K562 (cell line): Measurements from ENCODE around the gene SLC25A29. TPM values are rescaled to one million over a fixed set of nuclear protein-coding genes. Genes with fewer than 3 reads are reported as not detected.

Experiments
- ATAC-seq: fragments of 200-7000 bp; cut with Tn5 transposase; 3 replicates; pipeline ENCODE4 v1.9.1; 2020; ENCODE audit warnings: moderate library complexity
- BruUV-seq: library from RNA; stranded (reverse); fragments of 400-500 nt; replicated peaks from 2 replicates; lab custom pipeline; 2021; lab: Mats Ljungman, UMichigan
- CTCF ChIA-PET: fragments of 300-600 bp; formaldehyde crosslinking; extraction: SDS; loops from one replicate; lab custom pipeline; 2021; ENCODE audit warnings: low intra/inter-chr PET ratio; lab: Yijun Ruan, JAX
- POLR2A ChIA-PET: fragments of 300-600, 350-650 bp; sonication (Branson Sonifier 250); formaldehyde crosslinking; extraction: SDS; loops from one replicate; lab custom pipeline; 2021; ENCODE audit warnings: antibody characterized with exemption, inconsistent platforms; lab: Yijun Ruan, JAX
- DNase-seq, 4 experiments: peaks; one replicate each; pipeline versions ENCODE4 v3.0.0 to v3.0.0-alpha.2; 2011 to 2018; ENCODE audit warnings: low spot score in 3 of 4, mixed read lengths in 3 of 4; ENCODE audit errors: extremely low read depth in 1 of 4
- FAIRE-seq: peaks from 2 replicates; lab custom pipeline; 2011; peaks lifted over from hg19 to GRCh38; lab: Jason Lieb, UNC
- H2AFZ ChIP-seq: 2 replicates; pipeline ENCODE4 v1.6.0; 2011; ENCODE audit warnings: low read depth, low read length, control low read depth, inconsistent platforms
- H3K27ac ChIP-seq: fragments of 200-600 bp; 3 replicates; pipeline ENCODE4 v1.8.0; 2011; ENCODE audit warnings: low read depth, mild to moderate bottlenecking, control low read depth, inconsistent platforms, low read length, moderate library complexity, mixed read lengths; ENCODE audit errors: extremely low read depth
- H3K27me3 ChIP-seq, 2 experiments: fragments of 300-600 bp in 1 of 2; 2 replicates in 1 of 2; 3 replicates in 1 of 2; pipeline versions ENCODE4 v1.6.0 to v1.8.0; 2011; ENCODE audit warnings: inconsistent platforms in 2 of 2, low read length in 2 of 2, mild to moderate bottlenecking in 1 of 2, mixed read lengths in 1 of 2, moderate library complexity in 1 of 2; ENCODE audit not compliant: control insufficient read depth in 2 of 2, insufficient read depth in 2 of 2
- H3K36me3 ChIP-seq: fragments of 300-600 bp; 3 replicates; pipeline ENCODE4 v1.8.0; 2011; ENCODE audit warnings: mild to moderate bottlenecking, low read length, inconsistent platforms; ENCODE audit not compliant: control insufficient read depth, insufficient read depth
- H3K4me1 ChIP-seq, 2 experiments: fragments of 200-600 bp in 1 of 2; replicated peaks in 1 of 2; 2 replicates in 1 of 2; 3 replicates in 1 of 2; pipeline versions ENCODE4 v1.5.1 to v1.8.0; 2011; ENCODE audit warnings: inconsistent platforms in 2 of 2, low read length in 2 of 2, mild to moderate bottlenecking in 1 of 2, mixed read lengths in 1 of 2, moderate library complexity in 1 of 2; ENCODE audit not compliant: control insufficient read depth in 2 of 2, insufficient read depth in 2 of 2
- H3K4me2 ChIP-seq: 2 replicates; pipeline ENCODE4 v1.6.1; 2011; ENCODE audit warnings: low read length, control low read depth, inconsistent platforms, mixed read lengths; ENCODE audit not compliant: insufficient read depth
- H3K4me3 ChIP-seq: fragments of 200-600 bp; sonication (generic), shearing (Covaris generic); 2 replicates; pipeline ENCODE4 v1.5.1; 2016; ENCODE audit warnings: control low read depth, inconsistent platforms
- H3K79me2 ChIP-seq: fragments of 200-600 bp; 3 replicates; pipeline ENCODE4 v1.8.0; 2011; ENCODE audit warnings: low read length, inconsistent platforms; ENCODE audit not compliant: control insufficient read depth, insufficient read depth
- H3K9ac ChIP-seq, 2 experiments: 2 replicates each; pipeline versions ENCODE4 v1.6.0 to v1.6.1; 2011; ENCODE audit warnings: low read depth in 2 of 2, low read length in 2 of 2, control low read depth in 1 of 2, inconsistent platforms in 1 of 2, mild to moderate bottlenecking in 1 of 2, mixed read lengths in 1 of 2; ENCODE audit not compliant: insufficient read depth in 1 of 2
- H3K9me1 ChIP-seq: one replicate; pipeline ENCODE4 v1.6.0; 2011; ENCODE audit warnings: inconsistent platforms, mild to moderate bottlenecking, low read length, moderate library complexity; ENCODE audit not compliant: control insufficient read depth, insufficient read depth
- H3K9me3 ChIP-seq: replicated peaks from 2 replicates; pipeline ENCODE4 v1.5.1; 2011; ENCODE audit warnings: low read depth, low read length, inconsistent platforms; ENCODE audit not compliant: control insufficient read depth, insufficient read depth
- H4K20me1 ChIP-seq: replicated peaks from 2 replicates; pipeline ENCODE4 v1.6.1; 2011; ENCODE audit warnings: low read length, inconsistent platforms, mixed read lengths; ENCODE audit not compliant: control insufficient read depth, insufficient read depth
- ATF7 ChIP-seq: fragments of 450-650 bp; IDR thresholded peaks from 2 replicates; pipeline ENCODE4 v1.7.1; 2014; ENCODE audit warnings: mild to moderate bottlenecking, moderate library complexity
- SLC30A9 ChIP-seq: fragments of 250-450 bp; sonication (Bioruptor Pico); IDR thresholded peaks from 2 replicates; pipeline ENCODE4 v1.8.0; 2022; ENCODE audit warnings: mild to moderate bottlenecking, moderate library complexity
- XRCC3 ChIP-seq: fragments of 450-650 bp; IDR thresholded peaks from 2 replicates; pipeline ENCODE4 v1.6.1; 2017; ENCODE audit warnings: mild to moderate bottlenecking, moderate library complexity
- ZNF699 ChIP-seq: fragments of 250-450 bp; sonication (Bioruptor Pico); IDR thresholded peaks from 2 replicates; pipeline ENCODE4 v1.8.0; 2021; ENCODE audit warnings: mild to moderate bottlenecking, moderate library complexity; ENCODE audit not compliant: insufficient replicate concordance
- WGBS: fragments of 100-300 bp; shearing (Covaris generic); methylation state at CpG from one replicate; pipeline ENCODE4 v1.1.6; 2016; ENCODE audit warnings: low coverage, mixed read lengths; ENCODE audit not compliant: insufficient coverage; ENCODE audit errors: missing lambda C conversion rate; 5-methylcytosine and 5-hydroxymethylcytosine counted together
- in situ Hi-C: fragments of 300-500 bp; cut with MboI; formaldehyde crosslinking; loops from 4 replicates; pipeline ENCODE4 v1.15.0; 2018; ENCODE audit warnings: inconsistent platforms, mixed read lengths
- intact Hi-C: fragments of 100-400 bp; cut with micrococcal nuclease; formaldehyde crosslinking; loops from 2 replicates; pipeline ENCODE4 v1.14.2; 2022
- polyA plus RNA-seq, 8 experiments: library from polyadenylated mRNA; depleted of rRNA in 4 of 8; stranded (reverse) in 5 of 8; unstranded in 3 of 8; fragments of >200 nt; fragmentation: Nextera tagmentation in 2 of 8; fragmentation: Illumina TruSeq in 1 of 8; extraction: Ambion mirVana in 2 of 8; extraction: Trizol in 1 of 8; gene quantifications; 2 replicates each; pipeline versions ENCODE4 v1.2.1 to v1.2.3, GENCODE V29; 2011 to 2014; ENCODE audit warnings: inconsistent platforms in 1 of 8, missing spikeins in 1 of 8
- total RNA-seq, 7 experiments: library from RNA; depleted of rRNA in 6 of 7; stranded (reverse); fragments of >200 nt in 6 of 7; fragmentation: Illumina TruSeq in 2 of 7; extraction: Trizol in 2 of 7; gene quantifications; 2 replicates each; pipeline versions ENCODE4 v1.2.1 to v1.2.3, GENCODE V29; 2011 to 2021; ENCODE audit warnings: low replicate concordance in 1 of 7
- TF ChIP-seq, protein P1 (sequence below): sonication (generic); formaldehyde crosslinking; IDR thresholded peaks from 2 replicates; pipeline ENCODE4 v1.8.0; 2022; ENCODE audit warnings: missing genetic modification reagents, mild to moderate bottlenecking, moderate library complexity, borderline replicate concordance

Gene SLC25A29
- total and polyA plus RNA-seq, 9 of the 15 experiments (the other 6 are each of a cell fraction or from before 2014, with no cell fraction given): 0.07 to 17.5 (median 4.8) TPM

GRCh38 chr14:100341301-100342031 is 35.2 kb upstream of the SLC25A29 start:
- WGBS: 87% methylated on average over 8 of the region's 8 CpGs
- CTCF ChIA-PET: no interaction called here
- H4K20me1 ChIP-seq: no peaks in the 10 kb centered on the region; the same call in 1 of the 2 replicates
- intact Hi-C loops: no loop called here
- no peak for DNase-seq
- no peak overlapping the region for H3K4me3 ChIP-seq
- no peak overlapping the region for H3K4me2 ChIP-seq
- H3K9me1 ChIP-seq: no peaks in the 10 kb centered on the region
- no peak overlapping the region for H3K27ac ChIP-seq
- H3K9me3 ChIP-seq: no peaks in the 10 kb centered on the region
- H2AFZ ChIP-seq: no peak overlapping the region
- no TSS peak for BruUV-seq
- peaks cover 0 to 5% of the 10 kb centered on the region in 2 experiments; a peak in 2 of 5 replicates for H3K4me1 ChIP-seq
- peaks cover 67% of the 10 kb centered on the region for H3K36me3 ChIP-seq
- in situ Hi-C loops: no loop called here
- no peak for FAIRE-seq
- no peak for ATAC-seq
- H3K9ac ChIP-seq: no peak overlapping the region
- TF ChIP-seq XRCC3 (no peak), ZNF699 (CRISPR knock-in tag) (no peak), ATF7 (no peak), SLC30A9 (CRISPR knock-in tag) (no peak)
- TF ChIP-seq, protein P1, sequence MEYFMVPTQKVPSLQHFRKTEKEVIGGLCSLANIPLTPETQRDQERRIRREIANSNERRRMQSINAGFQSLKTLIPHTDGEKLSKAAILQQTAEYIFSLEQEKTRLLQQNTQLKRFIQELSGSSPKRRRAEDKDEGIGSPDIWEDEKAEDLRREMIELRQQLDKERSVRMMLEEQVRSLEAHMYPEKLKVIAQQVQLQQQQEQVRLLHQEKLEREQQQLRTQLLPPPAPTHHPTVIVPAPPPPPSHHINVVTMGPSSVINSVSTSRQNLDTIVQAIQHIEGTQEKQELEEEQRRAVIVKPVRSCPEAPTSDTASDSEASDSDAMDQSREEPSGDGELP: no peak
- TF ChIP-seq, all 486 proteins: peak for 0
- Histone ChIP-seq H3K79me2 (no peaks in the 10 kb centered on the region), H3K27me3 (no peaks in the 10 kb centered on the region)
- POLR2A ChIA-PET: interaction anchor here (0.6 to 2.3 kb wide), 9 partner anchors 8 to 207 kb away, joined by 3 to 13 read pairs (median 4); a partner anchor contains a TSS
